ENCODE data around the gene RIMKLA.

- TF ChIP-seq, protein P1, sequence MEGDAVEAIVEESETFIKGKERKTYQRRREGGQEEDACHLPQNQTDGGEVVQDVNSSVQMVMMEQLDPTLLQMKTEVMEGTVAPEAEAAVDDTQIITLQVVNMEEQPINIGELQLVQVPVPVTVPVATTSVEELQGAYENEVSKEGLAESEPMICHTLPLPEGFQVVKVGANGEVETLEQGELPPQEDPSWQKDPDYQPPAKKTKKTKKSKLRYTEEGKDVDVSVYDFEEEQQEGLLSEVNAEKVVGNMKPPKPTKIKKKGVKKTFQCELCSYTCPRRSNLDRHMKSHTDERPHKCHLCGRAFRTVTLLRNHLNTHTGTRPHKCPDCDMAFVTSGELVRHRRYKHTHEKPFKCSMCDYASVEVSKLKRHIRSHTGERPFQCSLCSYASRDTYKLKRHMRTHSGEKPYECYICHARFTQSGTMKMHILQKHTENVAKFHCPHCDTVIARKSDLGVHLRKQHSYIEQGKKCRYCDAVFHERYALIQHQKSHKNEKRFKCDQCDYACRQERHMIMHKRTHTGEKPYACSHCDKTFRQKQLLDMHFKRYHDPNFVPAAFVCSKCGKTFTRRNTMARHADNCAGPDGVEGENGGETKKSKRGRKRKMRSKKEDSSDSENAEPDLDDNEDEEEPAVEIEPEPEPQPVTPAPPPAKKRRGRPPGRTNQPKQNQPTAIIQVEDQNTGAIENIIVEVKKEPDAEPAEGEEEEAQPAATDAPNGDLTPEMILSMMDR (IDR thresholded peaks at IDR 0.05): no peak
- TF ChIP-seq POLR2A (IDR thresholded peaks at IDR 0.05): no peak
Measured at GRCh38 chr1:42422737-42423136, 42.1 kb downstream of the RIMKLA start.
